SW 1271 (cell line): ENCODE data around the gene TTLL1.

Experiments used
- DNase-seq, 2 experiments: peaks; one replicate each; lab custom pipeline; 2025; lab: John Stamatoyannopoulos, UW

Gene TTLL1

GRCh38 chr22:43088984-43089717 is at the start of gene TTLL1:
TSS of gene TTLL1 (minus strand) at chr22:43089391. CDS start at chr22:43075586, 13,805 bp downstream.
- DNase-seq, result peak; percentile 44 to 84

GRCh38 chr22:43136801-43137200 is 47.6 kb upstream of the TTLL1 start:
- DNase-seq, result no peak

- DNase-seq, result no peak
Observed at GRCh38 chr22:43136255-43136654, 47.1 kb upstream of the TTLL1 start.

GRCh38 chr22:43135565-43135964 is 46.4 kb upstream of the TTLL1 start:
- no peak for DNase-seq

GRCh38 chr22:43134553-43134952 is 45.4 kb upstream of the TTLL1 start:
- no peak for DNase-seq

- no peak for DNase-seq
Observed at GRCh38 chr22:43133401-43133800, 44.2 kb upstream of the TTLL1 start.

GRCh38 chr22:43131773-43132501 is 42.7 kb upstream of the TTLL1 start:
- DNase-seq, result no peak

GRCh38 chr22:43129426-43130425 is 40.5 kb upstream of the TTLL1 start:
- DNase-seq, result no peak

GRCh38 chr22:43128928-43129424 is 39.8 kb upstream of the TTLL1 start:
- no peak for DNase-seq

- no peak for DNase-seq
Observed at GRCh38 chr22:43128116-43128515, 38.9 kb upstream of the TTLL1 start.

- no peak for DNase-seq
Observed at GRCh38 chr22:43127166-43127908, 38.1 kb upstream of the TTLL1 start.

GRCh38 chr22:43126501-43127165 is 37.4 kb upstream of the TTLL1 start:
- peak; percentile 28 to 76 for DNase-seq

GRCh38 chr22:43118953-43119458 is 29.8 kb upstream of the TTLL1 start:
- no peak for DNase-seq

GRCh38 chr22:43118024-43118849 is 29.0 kb upstream of the TTLL1 start:
- no peak for DNase-seq

GRCh38 chr22:43116932-43117331 is 27.7 kb upstream of the TTLL1 start:
- DNase-seq, result no peak

- no peak for DNase-seq
Observed at GRCh38 chr22:43114958-43115357, 25.8 kb upstream of the TTLL1 start.

GRCh38 chr22:43113526-43114251 is 24.5 kb upstream of the TTLL1 start:
- no peak for DNase-seq

- no peak for DNase-seq
Observed at GRCh38 chr22:43110927-43111623, 21.9 kb upstream of the TTLL1 start.
